K562 (cell line): ENCODE measurements around the gene SLC1A2. TPM values are rescaled to one million over a fixed set of nuclear protein-coding genes. Genes with fewer than 3 reads are reported as not detected.

Experiments used
- BRCA1 ChIP-seq, 2 experiments: fragments of 450-650 bp in 1 of 2; sonication (generic) in 1 of 2; formaldehyde crosslinking in 1 of 2; IDR thresholded peaks; 2 replicates each; pipeline versions ENCODE4 v1.5.0 to v1.6.1; 2017 to 2020; ENCODE audit warnings: mild to moderate bottlenecking in 1 of 2, missing genetic modification reagents in 1 of 2
- DIDO1 ChIP-seq: fragments of 450-650 bp; IDR thresholded peaks from 2 replicates; pipeline ENCODE4 v1.6.1; 2016; ENCODE audit warnings: low read depth, missing biosample characterization, missing genetic modification characterization
- GATAD2A ChIP-seq: fragments of 450-650 bp; IDR thresholded peaks from 2 replicates; pipeline ENCODE4 v1.6.1; 2017
- JUN ChIP-seq, 2 experiments: sonication (generic) in 1 of 2; formaldehyde crosslinking in 1 of 2; IDR thresholded peaks; 2 replicates each; pipeline versions ENCODE4 v1.6.1 to v1.8.0; 2012 to 2022; ENCODE audit warnings: borderline replicate concordance in 2 of 2, mild to moderate bottlenecking in 2 of 2, improper control_type of control experiment in 1 of 2, low read depth in 1 of 2, low read length in 1 of 2, missing genetic modification reagents in 1 of 2
- MAFF ChIP-seq: IDR thresholded peaks from 2 replicates; pipeline ENCODE4 v1.6.1; 2012; ENCODE audit warnings: low read length, improper control_type of control experiment
- MTA1 ChIP-seq: fragments of 450-650 bp; IDR thresholded peaks from 2 replicates; pipeline ENCODE4 v1.6.1; 2017; ENCODE audit warnings: borderline replicate concordance
- NFIC ChIP-seq: fragments of 450-650 bp; IDR thresholded peaks from 2 replicates; pipeline ENCODE4 v1.6.1; 2017; ENCODE audit warnings: mild to moderate bottlenecking, inconsistent platforms
- PRPF4 ChIP-seq: fragments of 200-400 bp; formaldehyde crosslinking; IDR thresholded peaks from one replicate; pipeline ENCODE4 v1.6.1; 2017; ENCODE audit warnings: low read length, low read depth, mild to moderate bottlenecking; ENCODE audit not compliant: insufficient read depth, poor library complexity, severe bottlenecking
- SOX6 ChIP-seq: fragments of 450-650 bp; IDR thresholded peaks from 2 replicates; pipeline ENCODE4 v1.6.1; 2014; ENCODE audit warnings: mild to moderate bottlenecking
- TARDBP ChIP-seq: fragments of 450-650 bp; IDR thresholded peaks from 2 replicates; pipeline ENCODE4 v1.6.1; 2016
- ZFP36 ChIP-seq: fragments of 150-350 bp; IDR thresholded peaks from 2 replicates; pipeline ENCODE4 v1.6.1; 2018; ENCODE audit warnings: low read length, low read depth; ENCODE audit not compliant: partially characterized antibody
- ZNF398 ChIP-seq: fragments of 250-450 bp; sonication (Bioruptor Pico); IDR thresholded peaks from 2 replicates; pipeline ENCODE4 v1.8.0; 2021; ENCODE audit warnings: moderate library complexity, mild to moderate bottlenecking, inconsistent platforms
- ZNF561 ChIP-seq: fragments of 450-650 bp; formaldehyde crosslinking; conservative IDR thresholded peaks from 2 replicates; pipeline ENCODE4 v1.4.0; 2020; ENCODE audit warnings: mild to moderate bottlenecking, moderate library complexity
- polyA plus RNA-seq, 8 experiments: library from polyadenylated mRNA; depleted of rRNA in 4 of 8; stranded (reverse) in 5 of 8; unstranded in 3 of 8; fragments of >200 nt; fragmentation: Nextera tagmentation in 2 of 8; fragmentation: Illumina TruSeq in 1 of 8; extraction: Ambion mirVana in 2 of 8; extraction: Trizol in 1 of 8; gene quantifications; 2 replicates each; pipeline versions ENCODE4 v1.2.1 to v1.2.3, GENCODE V29; 2011 to 2014; ENCODE audit warnings: inconsistent platforms in 1 of 8, missing spikeins in 1 of 8
- total RNA-seq, 7 experiments: library from RNA; depleted of rRNA in 6 of 7; stranded (reverse); fragments of >200 nt in 6 of 7; fragmentation: Illumina TruSeq in 2 of 7; extraction: Trizol in 2 of 7; gene quantifications; 2 replicates each; pipeline versions ENCODE4 v1.2.1 to v1.2.3, GENCODE V29; 2011 to 2021; ENCODE audit warnings: low replicate concordance in 1 of 7
- TF ChIP-seq, protein P1 (sequence below): fragments of 450-650 bp; formaldehyde crosslinking; IDR thresholded peaks from 2 replicates; pipeline ENCODE4 v1.4.0; 2022; ENCODE audit warnings: missing genetic modification characterization
- TF ChIP-seq, protein P2 (sequence below), 2 experiments: fragments of 250-450 bp in 1 of 2; fragments of 450-650 bp in 1 of 2; sonication (Bioruptor Pico) in 1 of 2; IDR thresholded peaks; 2 replicates each; pipeline versions ENCODE4 v1.6.1 to v1.8.0; 2016 to 2021; ENCODE audit warnings: mild to moderate bottlenecking in 2 of 2, moderate library complexity in 2 of 2, missing compliant biosample characterization in 1 of 2, missing genetic modification characterization in 1 of 2
- TF ChIP-seq, protein P3 (sequence below), 3 experiments: fragments of 200-800 bp in 1 of 3; fragments of 250-450 bp in 1 of 3; fragments of 450-650 bp in 1 of 3; sonication (Bioruptor Pico) in 1 of 3; sonication (Bioruptor generic) in 1 of 3; formaldehyde crosslinking in 1 of 3; IDR thresholded peaks; 2 replicates each; pipeline versions ENCODE4 v1.6.1 to v1.8.0; 2016 to 2022; ENCODE audit warnings: mild to moderate bottlenecking in 2 of 3, missing genetic modification characterization in 2 of 3, missing compliant biosample characterization in 1 of 3, moderate library complexity in 1 of 3
- TF ChIP-seq, protein P4 (sequence below): sonication (generic); formaldehyde crosslinking; IDR thresholded peaks from 2 replicates; pipeline ENCODE4 v1.5.0; 2020; ENCODE audit warnings: missing genetic modification reagents

The SLC1A2 gene
- total and polyA plus RNA-seq, 9 of the 15 experiments (the other 6 are each of a cell fraction or from before 2014, with no cell fraction given): 0.03 to 0.07 (median 0.04) TPM; not detected in 5

DNA sequence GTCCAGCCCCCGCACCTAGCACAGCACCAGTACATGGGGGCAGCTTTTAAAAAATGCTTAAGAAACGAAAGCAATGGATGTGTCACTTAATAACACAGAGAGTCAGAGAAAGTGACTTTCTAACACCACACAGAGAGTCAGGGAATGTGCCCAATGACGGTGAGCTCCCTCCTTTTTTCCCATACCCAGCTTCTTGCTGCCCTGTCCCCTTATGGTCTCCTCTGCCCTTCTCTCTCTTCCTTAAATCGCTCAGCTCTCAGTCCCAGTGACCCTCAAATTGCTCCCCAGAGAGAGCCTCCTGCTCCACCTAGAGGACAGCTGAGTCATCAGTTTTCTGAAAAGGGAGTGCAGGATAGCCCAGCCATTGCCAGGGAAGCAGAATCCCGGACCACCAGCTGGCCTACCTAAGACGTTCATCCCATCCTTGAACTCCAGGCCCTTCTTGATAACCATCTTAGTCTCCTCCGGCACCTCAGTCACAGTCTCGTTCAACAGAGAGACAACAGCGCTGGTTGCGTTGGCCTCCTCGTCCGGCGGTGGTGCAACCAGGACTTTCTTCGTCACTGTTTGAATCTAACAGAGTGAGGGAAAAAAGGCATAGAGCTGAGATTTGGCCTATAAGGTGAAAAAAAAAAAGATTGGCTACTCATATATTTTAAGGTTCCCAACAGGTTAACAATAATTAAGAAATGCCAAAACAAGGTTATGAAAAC lies 113.5 kb downstream of the SLC1A2 start (continued):
- TF ChIP-seq, protein P1, sequence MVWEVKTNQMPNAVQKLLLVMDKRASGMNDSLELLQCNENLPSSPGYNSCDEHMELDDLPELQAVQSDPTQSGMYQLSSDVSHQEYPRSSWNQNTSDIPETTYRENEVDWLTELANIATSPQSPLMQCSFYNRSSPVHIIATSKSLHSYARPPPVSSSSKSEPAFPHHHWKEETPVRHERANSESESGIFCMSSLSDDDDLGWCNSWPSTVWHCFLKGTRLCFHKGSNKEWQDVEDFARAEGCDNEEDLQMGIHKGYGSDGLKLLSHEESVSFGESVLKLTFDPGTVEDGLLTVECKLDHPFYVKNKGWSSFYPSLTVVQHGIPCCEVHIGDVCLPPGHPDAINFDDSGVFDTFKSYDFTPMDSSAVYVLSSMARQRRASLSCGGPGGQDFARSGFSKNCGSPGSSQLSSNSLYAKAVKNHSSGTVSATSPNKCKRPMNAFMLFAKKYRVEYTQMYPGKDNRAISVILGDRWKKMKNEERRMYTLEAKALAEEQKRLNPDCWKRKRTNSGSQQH (CRISPR knock-in tag): no peak
- TF ChIP-seq ZNF561 (no peak), TARDBP (no peak), GATAD2A (no peak), MTA1 (no peak), BRCA1 (IDR thresholded peaks at IDR 0.05) (no peak), BRCA1 (CRISPR knock-in tag; IDR thresholded peaks at IDR 0.05) (no peak), NFIC (no peak), PRPF4 (no peak), ZNF398 (no peak), SOX6 (no peak), MAFF (peak; percentile 99), DIDO1 (tag) (no peak), ZFP36 (no peak), JUN (IDR thresholded peaks at IDR 0.05; ENCODE audit: borderline replicate concordance, low read depth, low read length) (no peak), JUN (CRISPR knock-in tag; IDR thresholded peaks at IDR 0.05; ENCODE audit: borderline replicate concordance) (no peak)
- TF ChIP-seq, protein P2, sequence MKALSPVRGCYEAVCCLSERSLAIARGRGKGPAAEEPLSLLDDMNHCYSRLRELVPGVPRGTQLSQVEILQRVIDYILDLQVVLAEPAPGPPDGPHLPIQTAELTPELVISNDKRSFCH (CRISPR knock-in tag; IDR thresholded peaks at IDR 0.05): no peak
- TF ChIP-seq, protein P2 (tag; IDR thresholded peaks at IDR 0.05): no peak
- TF ChIP-seq, protein P3, sequence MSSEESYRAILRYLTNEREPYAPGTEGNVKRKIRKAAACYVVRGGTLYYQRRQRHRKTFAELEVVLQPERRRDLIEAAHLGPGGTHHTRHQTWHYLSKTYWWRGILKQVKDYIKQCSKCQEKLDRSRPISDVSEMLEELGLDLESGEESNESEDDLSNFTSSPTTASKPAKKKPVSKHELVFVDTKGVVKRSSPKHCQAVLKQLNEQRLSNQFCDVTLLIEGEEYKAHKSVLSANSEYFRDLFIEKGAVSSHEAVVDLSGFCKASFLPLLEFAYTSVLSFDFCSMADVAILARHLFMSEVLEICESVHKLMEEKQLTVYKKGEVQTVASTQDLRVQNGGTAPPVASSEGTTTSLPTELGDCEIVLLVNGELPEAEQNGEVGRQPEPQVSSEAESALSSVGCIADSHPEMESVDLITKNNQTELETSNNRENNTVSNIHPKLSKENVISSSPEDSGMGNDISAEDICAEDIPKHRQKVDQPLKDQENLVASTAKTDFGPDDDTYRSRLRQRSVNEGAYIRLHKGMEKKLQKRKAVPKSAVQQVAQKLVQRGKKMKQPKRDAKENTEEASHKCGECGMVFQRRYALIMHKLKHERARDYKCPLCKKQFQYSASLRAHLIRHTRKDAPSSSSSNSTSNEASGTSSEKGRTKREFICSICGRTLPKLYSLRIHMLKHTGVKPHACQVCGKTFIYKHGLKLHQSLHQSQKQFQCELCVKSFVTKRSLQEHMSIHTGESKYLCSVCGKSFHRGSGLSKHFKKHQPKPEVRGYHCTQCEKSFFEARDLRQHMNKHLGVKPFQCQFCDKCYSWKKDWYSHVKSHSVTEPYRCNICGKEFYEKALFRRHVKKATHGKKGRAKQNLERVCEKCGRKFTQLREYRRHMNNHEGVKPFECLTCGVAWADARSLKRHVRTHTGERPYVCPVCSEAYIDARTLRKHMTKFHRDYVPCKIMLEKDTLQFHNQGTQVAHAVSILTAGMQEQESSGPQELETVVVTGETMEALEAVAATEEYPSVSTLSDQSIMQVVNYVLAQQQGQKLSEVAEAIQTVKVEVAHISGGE (CRISPR knock-in tag; IDR thresholded peaks at IDR 0.05): no peak
- TF ChIP-seq, protein P4, sequence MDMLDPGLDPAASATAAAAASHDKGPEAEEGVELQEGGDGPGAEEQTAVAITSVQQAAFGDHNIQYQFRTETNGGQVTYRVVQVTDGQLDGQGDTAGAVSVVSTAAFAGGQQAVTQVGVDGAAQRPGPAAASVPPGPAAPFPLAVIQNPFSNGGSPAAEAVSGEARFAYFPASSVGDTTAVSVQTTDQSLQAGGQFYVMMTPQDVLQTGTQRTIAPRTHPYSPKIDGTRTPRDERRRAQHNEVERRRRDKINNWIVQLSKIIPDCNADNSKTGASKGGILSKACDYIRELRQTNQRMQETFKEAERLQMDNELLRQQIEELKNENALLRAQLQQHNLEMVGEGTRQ (CRISPR knock-in tag): no peak
